DND-41 (cell line): Measurements from ENCODE around the gene NOL9.

Source experiments
- EZH2 ChIP-seq: IDR thresholded peaks from 3 replicates; pipeline ENCODE4 v1.6.1; 2012; ENCODE audit warnings: borderline replicate concordance, low read depth, mild to moderate bottlenecking, moderate library complexity, low read length, inconsistent platforms; ENCODE audit not compliant: severe bottlenecking
- TF ChIP-seq, protein P1 (sequence below): IDR thresholded peaks from 2 replicates; pipeline ENCODE4 v1.5.1; 2012; ENCODE audit warnings: borderline replicate concordance, low read length, moderate library complexity, mild to moderate bottlenecking; ENCODE audit not compliant: poor library complexity, severe bottlenecking; ENCODE audit errors: extremely low read depth

DNA sequence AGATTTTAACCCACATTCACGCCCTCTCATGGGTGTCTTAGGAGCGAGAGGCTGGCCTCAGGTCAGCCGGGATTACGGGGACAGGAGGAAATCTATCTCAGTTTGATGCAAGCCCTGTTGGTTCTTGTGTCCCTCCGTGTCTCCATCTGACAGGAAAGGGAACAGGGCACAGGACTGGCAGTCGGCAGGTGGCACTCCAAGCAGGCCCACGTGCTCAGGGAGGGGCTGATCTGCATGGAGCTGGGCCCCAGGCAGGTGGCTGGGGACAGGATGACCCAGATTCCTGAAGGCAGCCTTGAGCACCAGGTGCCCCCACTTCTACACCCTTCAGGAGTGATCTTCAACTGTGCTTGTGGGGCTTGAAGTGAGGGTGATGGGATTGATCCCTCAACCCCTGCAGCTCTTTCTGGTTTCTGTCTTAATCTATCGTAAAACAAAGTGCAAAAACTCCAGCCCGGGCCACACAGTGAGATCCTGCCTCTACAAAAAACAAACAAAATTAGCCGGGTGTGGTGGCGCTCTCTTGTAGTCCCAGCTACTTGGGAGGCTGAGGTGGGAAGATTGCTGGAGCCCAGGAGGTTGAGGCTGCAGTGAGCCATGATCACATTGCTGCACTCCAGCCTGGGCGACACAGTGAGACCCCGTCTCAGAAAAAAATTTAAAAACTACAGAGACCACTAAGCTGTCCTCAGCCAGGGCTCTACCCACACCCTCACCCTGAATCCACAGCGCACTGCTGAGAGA lies 71.1 kb downstream of the NOL9 start:
- no peak for TF ChIP-seq EZH2
- TF ChIP-seq, protein P1, sequence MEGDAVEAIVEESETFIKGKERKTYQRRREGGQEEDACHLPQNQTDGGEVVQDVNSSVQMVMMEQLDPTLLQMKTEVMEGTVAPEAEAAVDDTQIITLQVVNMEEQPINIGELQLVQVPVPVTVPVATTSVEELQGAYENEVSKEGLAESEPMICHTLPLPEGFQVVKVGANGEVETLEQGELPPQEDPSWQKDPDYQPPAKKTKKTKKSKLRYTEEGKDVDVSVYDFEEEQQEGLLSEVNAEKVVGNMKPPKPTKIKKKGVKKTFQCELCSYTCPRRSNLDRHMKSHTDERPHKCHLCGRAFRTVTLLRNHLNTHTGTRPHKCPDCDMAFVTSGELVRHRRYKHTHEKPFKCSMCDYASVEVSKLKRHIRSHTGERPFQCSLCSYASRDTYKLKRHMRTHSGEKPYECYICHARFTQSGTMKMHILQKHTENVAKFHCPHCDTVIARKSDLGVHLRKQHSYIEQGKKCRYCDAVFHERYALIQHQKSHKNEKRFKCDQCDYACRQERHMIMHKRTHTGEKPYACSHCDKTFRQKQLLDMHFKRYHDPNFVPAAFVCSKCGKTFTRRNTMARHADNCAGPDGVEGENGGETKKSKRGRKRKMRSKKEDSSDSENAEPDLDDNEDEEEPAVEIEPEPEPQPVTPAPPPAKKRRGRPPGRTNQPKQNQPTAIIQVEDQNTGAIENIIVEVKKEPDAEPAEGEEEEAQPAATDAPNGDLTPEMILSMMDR, result no peak
